Measurements from ENCODE around the gene HHAT. TPM values are rescaled to one million over a fixed set of nuclear protein-coding genes. Genes with fewer than 3 reads are reported as not detected.

HHAT gene
- total RNA-seq, 4 donors from 2014 or later = 0.31 to 0.33 (median 0.33) TPM; not detected in 1

DNA sequence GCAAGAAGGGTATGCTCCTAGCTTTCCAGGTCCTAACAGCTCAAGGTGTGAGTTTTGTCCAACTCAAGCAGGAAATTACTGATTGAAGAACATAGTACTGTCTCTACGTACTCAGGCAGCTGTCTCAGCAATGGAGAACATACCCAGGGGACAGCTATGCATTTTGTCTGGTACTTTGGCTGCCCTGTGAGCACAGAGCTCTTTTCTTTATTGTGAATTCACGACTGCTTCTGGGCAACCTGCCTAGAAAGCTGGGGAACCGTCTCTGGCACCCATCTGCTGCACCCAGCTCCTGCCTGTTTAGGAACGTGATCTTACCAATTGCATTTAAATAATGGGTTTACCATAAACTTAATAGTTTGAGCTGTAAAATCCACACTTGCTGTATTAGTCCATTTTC lies 258.1 kb downstream of the HHAT start:
- no peaks in the 10 kb centered on the region for H3K27me3 ChIP-seq
- ATAC-seq (no peak), DNase-seq (no peak)
- H3K36me3 ChIP-seq = no peaks in the 10 kb centered on the region
- intact Hi-C loops (cut with DNase I; ENCODE audit: low total_unique reads) (no loop called here), in situ Hi-C loops (cut with MboI; ENCODE audit: low sequenced_read_pairs in 4 of 4) (loop anchor here in 2 of 4 donors (25.0 kb wide), 2 partner anchors 551 to 1076 kb away; partner anchors contain the start of gene KCNH1 (in 2 of the 2))
- no peak for TF ChIP-seq POLR2A (IDR thresholded peaks at IDR 0.05)
- TF ChIP-seq, protein P1, sequence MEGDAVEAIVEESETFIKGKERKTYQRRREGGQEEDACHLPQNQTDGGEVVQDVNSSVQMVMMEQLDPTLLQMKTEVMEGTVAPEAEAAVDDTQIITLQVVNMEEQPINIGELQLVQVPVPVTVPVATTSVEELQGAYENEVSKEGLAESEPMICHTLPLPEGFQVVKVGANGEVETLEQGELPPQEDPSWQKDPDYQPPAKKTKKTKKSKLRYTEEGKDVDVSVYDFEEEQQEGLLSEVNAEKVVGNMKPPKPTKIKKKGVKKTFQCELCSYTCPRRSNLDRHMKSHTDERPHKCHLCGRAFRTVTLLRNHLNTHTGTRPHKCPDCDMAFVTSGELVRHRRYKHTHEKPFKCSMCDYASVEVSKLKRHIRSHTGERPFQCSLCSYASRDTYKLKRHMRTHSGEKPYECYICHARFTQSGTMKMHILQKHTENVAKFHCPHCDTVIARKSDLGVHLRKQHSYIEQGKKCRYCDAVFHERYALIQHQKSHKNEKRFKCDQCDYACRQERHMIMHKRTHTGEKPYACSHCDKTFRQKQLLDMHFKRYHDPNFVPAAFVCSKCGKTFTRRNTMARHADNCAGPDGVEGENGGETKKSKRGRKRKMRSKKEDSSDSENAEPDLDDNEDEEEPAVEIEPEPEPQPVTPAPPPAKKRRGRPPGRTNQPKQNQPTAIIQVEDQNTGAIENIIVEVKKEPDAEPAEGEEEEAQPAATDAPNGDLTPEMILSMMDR (IDR thresholded peaks at IDR 0.05 in 4 of 5, conservative IDR thresholded peaks at IDR 0.05 in 1 of 5) = no peak
- H3K4me1 ChIP-seq = no peaks in the 10 kb centered on the region
- H3K4me3 ChIP-seq = no peak overlapping the region
- no peak overlapping the region for H3K27ac ChIP-seq
- H3K9me3 ChIP-seq = no peaks in the 10 kb centered on the region

DNA sequence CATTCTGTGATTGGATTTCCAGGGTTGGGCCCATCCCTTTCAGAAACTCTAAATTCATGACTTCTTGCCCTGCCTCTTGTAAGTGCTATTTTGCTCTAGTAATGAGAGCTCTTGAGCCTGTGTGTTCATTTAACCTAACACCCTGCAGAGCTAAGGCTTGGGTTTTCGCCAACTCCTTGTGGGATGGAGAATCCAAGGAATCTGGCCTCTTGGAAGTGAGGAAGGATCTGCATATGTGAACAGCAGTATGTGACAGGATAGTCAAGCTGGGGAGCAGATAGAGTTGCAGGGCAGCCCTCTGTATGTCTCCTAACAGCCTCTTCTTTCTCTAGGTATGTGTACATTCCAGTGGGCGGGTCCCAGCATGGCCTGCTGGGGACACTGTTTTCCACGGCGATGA lies 258.9 kb downstream of the HHAT start:
- DNase-seq = no peak
- intact Hi-C loops (cut with DNase I; ENCODE audit: low total_unique reads) (no loop called here), in situ Hi-C loops (cut with MboI; ENCODE audit: low sequenced_read_pairs in 4 of 4) (loop anchor here in 2 of 4 donors (25.0 kb wide), 2 partner anchors 550 to 1075 kb away; partner anchors contain the start of gene KCNH1 (in 2 of the 2))
- TF ChIP-seq, protein P1 (IDR thresholded peaks at IDR 0.05 in 4 of 5, conservative IDR thresholded peaks at IDR 0.05 in 1 of 5) = no peak
- no peak for TF ChIP-seq POLR2A (IDR thresholded peaks at IDR 0.05)
- Histone ChIP-seq H3K27me3 (no peaks in the 10 kb centered on the region), H3K9me3 (no peaks in the 10 kb centered on the region), H3K36me3 (no peaks in the 10 kb centered on the region), H3K27ac (no peak overlapping the region), H3K4me3 (no peak overlapping the region), H3K4me1 (no peaks in the 10 kb centered on the region)
- no peak for ATAC-seq

- TF ChIP-seq, protein P1 (IDR thresholded peaks at IDR 0.05 in 4 of 5, conservative IDR thresholded peaks at IDR 0.05 in 1 of 5) = no peak
- no peak for TF ChIP-seq POLR2A (IDR thresholded peaks at IDR 0.05)
- H3K27ac ChIP-seq = no peak overlapping the region
- in situ Hi-C loops (cut with MboI; ENCODE audit: low sequenced_read_pairs in 4 of 4) (loop anchor here in 2 of 4 donors (25.0 kb wide), 2 partner anchors 549 to 1074 kb away; partner anchors contain the start of gene KCNH1 (in 2 of the 2)), intact Hi-C loops (cut with DNase I; ENCODE audit: low total_unique reads) (no loop called here)
- no peaks in the 10 kb centered on the region for H3K27me3 ChIP-seq
- ATAC-seq (no peak), DNase-seq (no peak)
- H3K4me3 ChIP-seq = no peak overlapping the region
- no peaks in the 10 kb centered on the region for H3K36me3 ChIP-seq
- H3K4me1 ChIP-seq = no peaks in the 10 kb centered on the region
- no peaks in the 10 kb centered on the region for H3K9me3 ChIP-seq
Measured at GRCh38 chr1:210588357-210588756, 259.7 kb downstream of the HHAT start.

GRCh38 chr1:210588946-210589345 lies 260.2 kb downstream of the HHAT start:
- in situ Hi-C loops (cut with MboI; ENCODE audit: low sequenced_read_pairs in 4 of 4) = loop anchor here in 2 of 4 donors (25.0 kb wide), 2 partner anchors 548 to 1073 kb away; partner anchors contain the start of gene KCNH1 (in 2 of the 2)
- Histone ChIP-seq H3K27me3 (no peaks in the 10 kb centered on the region), H3K36me3 (no peaks in the 10 kb centered on the region), H3K4me1 (no peaks in the 10 kb centered on the region), H3K27ac (no peak overlapping the region), H3K4me3 (no peak overlapping the region), H3K9me3 (no peaks in the 10 kb centered on the region)
- intact Hi-C loops (cut with DNase I; ENCODE audit: low total_unique reads) = no loop called here
- no peak for ATAC-seq
- TF ChIP-seq, protein P1 (IDR thresholded peaks at IDR 0.05 in 4 of 5, conservative IDR thresholded peaks at IDR 0.05 in 1 of 5) = no peak
- no peak for TF ChIP-seq POLR2A (IDR thresholded peaks at IDR 0.05)
- DNase-seq = no peak

DNA sequence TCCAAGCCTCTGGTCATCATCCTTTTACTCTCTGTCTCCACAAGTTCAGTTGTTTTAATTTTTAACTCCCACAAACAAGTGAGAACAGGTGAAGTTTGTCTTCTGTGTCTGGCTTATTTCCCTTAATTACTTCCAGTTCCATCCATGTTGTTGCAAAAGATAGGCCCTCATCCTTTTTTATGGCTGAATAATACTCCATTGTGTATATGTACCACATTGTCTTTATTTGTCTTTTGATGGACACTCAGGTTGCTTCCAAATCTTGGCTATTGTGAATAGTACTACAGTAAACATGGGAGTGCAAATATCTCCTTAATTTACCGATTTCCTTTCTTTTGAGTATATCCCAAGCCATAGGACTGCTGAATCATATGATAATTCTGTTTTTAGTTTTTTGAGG lies 262.5 kb downstream of the HHAT start:
- DNase-seq = no peak
- Histone ChIP-seq H3K27me3 (no peaks in the 10 kb centered on the region), H3K9me3 (no peaks in the 10 kb centered on the region), H3K4me3 (no peak overlapping the region), H3K4me1 (no peaks in the 10 kb centered on the region), H3K27ac (no peak overlapping the region), H3K36me3 (no peaks in the 10 kb centered on the region)
- ATAC-seq = no peak
- in situ Hi-C loops (cut with MboI; ENCODE audit: low sequenced_read_pairs in 4 of 4) = loop anchor here in 2 of 4 donors (25.0 kb wide), 2 partner anchors 546 to 1071 kb away; partner anchors contain the start of gene KCNH1 (in 2 of the 2)
- intact Hi-C loops (cut with DNase I; ENCODE audit: low total_unique reads) = no loop called here
- TF ChIP-seq, protein P1 (IDR thresholded peaks at IDR 0.05 in 4 of 5, conservative IDR thresholded peaks at IDR 0.05 in 1 of 5) = no peak
- TF ChIP-seq POLR2A (IDR thresholded peaks at IDR 0.05) = no peak

Measured in gastrocnemius medialis (tissue), 4 donors.